Measurements from ENCODE around the gene NAV2.

The NAV2 gene, protein sequence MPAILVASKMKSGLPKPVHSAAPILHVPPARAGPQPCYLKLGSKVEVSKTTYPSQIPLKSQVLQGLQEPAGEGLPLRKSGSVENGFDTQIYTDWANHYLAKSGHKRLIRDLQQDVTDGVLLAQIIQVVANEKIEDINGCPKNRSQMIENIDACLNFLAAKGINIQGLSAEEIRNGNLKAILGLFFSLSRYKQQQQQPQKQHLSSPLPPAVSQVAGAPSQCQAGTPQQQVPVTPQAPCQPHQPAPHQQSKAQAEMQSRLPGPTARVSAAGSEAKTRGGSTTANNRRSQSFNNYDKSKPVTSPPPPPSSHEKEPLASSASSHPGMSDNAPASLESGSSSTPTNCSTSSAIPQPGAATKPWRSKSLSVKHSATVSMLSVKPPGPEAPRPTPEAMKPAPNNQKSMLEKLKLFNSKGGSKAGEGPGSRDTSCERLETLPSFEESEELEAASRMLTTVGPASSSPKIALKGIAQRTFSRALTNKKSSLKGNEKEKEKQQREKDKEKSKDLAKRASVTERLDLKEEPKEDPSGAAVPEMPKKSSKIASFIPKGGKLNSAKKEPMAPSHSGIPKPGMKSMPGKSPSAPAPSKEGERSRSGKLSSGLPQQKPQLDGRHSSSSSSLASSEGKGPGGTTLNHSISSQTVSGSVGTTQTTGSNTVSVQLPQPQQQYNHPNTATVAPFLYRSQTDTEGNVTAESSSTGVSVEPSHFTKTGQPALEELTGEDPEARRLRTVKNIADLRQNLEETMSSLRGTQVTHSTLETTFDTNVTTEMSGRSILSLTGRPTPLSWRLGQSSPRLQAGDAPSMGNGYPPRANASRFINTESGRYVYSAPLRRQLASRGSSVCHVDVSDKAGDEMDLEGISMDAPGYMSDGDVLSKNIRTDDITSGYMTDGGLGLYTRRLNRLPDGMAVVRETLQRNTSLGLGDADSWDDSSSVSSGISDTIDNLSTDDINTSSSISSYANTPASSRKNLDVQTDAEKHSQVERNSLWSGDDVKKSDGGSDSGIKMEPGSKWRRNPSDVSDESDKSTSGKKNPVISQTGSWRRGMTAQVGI (N-terminal part only)

DNA sequence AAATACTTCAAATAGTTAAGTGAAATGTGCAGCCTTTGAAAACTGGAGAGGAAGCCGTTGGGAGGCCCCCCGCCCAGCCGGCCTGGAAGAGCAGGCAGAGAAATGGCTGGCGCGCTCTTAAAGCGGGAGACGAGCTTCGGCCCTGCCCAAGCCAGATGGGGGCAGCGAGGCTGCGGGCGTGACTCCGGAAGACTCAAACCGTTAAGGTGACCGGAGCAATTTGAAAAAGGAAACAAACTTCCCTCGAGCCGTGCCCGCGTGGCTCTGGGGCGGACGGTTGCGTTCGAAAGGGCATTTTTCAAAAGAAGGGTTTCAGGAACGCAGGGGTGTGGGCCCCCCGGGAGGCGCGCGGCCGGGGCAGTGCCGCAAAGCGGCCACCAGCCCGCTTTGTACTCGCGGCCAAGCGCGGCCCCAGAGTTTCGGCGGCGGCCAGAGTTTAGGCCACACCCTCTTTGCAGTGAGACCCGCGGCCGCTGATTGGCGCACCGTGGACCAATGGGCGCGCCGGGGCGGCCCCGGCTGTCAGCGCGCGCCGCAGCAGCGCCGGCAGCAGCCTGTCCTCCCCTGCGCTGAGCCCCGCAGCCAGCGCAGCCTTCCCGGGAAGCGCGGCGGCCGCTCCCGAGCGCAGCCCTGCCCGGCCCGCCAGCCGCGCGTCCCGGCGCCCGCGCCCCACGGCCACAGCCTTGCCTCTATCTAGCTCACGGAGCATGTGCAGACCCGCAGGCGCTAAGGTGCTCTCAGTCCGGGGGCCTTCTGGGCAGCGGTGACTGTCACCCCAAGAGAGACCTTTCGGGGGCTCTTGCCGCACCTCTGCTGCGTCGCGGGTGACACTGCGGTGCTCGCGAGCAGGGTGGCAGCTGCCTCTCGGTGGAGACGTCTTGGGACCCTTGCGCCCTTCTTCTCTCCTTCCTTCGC lies at the start of gene NAV2:
NAV2 (plus strand) TSS at position 557 of the 915 bp plus-strand sequence. CDS start 859 bp downstream, outside the sequence.
- DNase-seq, result peak; percentile 88
- in situ Hi-C loops (cut with HindIII; ENCODE audit: low pct_ligation_motif_present, low pct_unique_long_range_greater_than_20kb, low sequenced_read_pairs), result no loop called here

DNA sequence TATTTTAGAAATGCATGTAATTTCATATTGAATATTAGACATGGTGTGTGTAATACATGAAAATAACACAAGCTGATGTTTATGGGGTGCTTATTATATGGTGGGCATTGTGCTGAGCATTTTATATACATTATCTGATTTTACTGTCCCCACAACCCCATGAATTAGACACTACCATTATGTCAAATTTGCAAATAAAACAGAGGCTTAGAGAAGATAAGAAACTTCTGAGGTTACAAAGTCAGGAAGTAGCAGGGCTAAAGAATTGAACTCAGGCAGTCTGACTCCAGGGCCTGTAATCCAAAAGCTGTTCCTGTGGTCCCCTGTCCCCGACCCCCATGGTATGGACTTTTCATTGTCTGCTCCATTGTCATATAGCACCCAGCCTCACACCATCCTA lies 49.4 kb upstream of the NAV2 start:
- DNase-seq, result no peak
- in situ Hi-C loops (cut with HindIII; ENCODE audit: low pct_ligation_motif_present, low pct_unique_long_range_greater_than_20kb, low sequenced_read_pairs), result no loop called here

DNA sequence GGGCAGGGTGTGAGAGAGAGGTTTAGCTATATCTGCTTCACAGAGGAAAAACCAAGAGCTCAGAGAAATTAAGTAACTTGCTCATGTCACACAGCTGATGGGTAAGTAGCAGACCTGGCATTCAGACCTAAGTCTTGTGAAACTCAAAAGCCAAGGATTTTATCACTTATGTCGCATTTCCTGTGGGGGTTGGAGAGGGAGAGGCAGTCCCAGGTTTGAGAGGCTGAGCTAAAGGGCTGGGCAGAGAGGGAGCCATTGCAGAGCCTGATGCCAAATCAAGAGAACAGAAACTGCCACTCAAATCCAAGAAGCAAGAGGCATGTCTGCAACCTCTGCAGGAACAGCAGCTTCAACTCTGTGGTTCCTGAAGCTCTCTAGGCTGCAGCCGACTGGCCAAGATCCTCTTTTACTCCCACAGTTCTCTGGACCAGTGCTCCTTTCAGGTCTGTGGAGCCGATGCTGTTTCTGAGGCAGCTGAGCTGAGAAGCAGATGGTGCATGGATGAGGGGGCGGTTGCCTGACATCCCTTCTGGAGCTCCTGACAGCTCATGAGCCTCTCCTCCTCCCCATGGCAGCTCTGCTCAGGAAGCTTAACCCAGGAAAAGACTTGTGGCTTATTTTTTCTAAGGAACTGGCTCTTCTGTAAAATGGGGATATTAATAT lies 47.6 kb upstream of the NAV2 start:
- in situ Hi-C loops (cut with HindIII; ENCODE audit: low pct_ligation_motif_present, low pct_unique_long_range_greater_than_20kb, low sequenced_read_pairs), result no loop called here
- DNase-seq, result no peak

DNA sequence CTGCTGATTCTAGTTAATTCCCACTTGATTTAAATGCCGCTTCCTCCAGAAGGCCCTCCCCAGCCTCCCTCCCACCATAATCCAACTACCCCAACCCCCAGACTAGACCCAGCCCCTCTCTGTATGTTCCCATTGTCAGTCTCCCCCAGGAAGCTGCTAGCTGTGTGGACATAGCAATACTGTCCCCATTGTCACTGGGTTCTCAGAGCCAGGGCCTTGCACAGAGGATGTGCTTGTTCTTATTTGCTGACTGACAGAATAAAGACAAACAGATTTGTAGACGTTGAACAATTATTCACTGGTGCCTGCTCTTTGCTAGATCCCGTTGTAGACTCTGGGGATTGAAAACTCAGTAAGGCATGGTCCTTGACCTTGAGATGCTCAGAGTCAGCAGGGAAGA lies 45.7 kb upstream of the NAV2 start:
- no peak for DNase-seq
- in situ Hi-C loops (cut with HindIII; ENCODE audit: low pct_ligation_motif_present, low pct_unique_long_range_greater_than_20kb, low sequenced_read_pairs), result no loop called here

- in situ Hi-C loops (cut with HindIII; ENCODE audit: low pct_ligation_motif_present, low pct_unique_long_range_greater_than_20kb, low sequenced_read_pairs), result no loop called here
- DNase-seq, result no peak
These were observed 43.1 kb upstream of the NAV2 start for GRCh38 chr11:19669511-19669910.

DNA sequence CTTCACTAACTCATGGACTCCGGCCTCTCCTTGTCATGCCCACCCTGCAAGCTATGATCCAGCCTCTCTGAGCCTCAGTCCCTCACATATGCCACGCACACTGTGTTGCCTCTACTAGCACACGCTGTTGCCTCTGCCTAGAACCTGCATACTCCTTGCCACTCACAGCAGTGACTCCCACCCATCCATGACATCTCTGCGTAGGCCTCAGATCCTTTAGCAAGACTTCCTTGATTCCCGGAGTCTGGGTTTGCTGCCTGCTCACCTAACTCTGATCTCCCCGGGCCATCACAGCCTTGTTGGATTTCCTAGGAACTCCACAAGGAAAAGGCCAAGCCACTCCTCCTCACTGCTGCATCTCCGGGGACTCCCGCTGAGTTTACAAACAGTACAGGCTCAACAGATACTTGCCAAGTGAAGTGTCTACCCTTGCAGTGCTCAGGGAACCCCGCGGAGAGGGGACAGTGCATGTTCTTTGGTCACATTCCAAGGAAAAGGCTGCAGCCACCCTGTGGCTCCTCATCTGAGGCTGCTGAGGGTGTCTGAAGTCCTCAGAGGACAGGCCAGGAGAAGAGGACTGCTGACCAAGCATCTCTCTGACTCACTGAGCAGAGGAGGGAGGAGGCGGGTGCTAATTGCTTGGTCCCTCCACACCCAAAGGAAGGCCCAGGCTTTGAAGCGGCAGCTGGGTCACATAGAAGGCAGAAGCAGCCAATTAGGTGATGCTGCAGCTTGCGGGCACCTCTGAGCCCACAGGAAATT lies 42.4 kb upstream of the NAV2 start:
- DNase-seq, result no peak
- in situ Hi-C loops (cut with HindIII; ENCODE audit: low pct_ligation_motif_present, low pct_unique_long_range_greater_than_20kb, low sequenced_read_pairs), result no loop called here

DNA sequence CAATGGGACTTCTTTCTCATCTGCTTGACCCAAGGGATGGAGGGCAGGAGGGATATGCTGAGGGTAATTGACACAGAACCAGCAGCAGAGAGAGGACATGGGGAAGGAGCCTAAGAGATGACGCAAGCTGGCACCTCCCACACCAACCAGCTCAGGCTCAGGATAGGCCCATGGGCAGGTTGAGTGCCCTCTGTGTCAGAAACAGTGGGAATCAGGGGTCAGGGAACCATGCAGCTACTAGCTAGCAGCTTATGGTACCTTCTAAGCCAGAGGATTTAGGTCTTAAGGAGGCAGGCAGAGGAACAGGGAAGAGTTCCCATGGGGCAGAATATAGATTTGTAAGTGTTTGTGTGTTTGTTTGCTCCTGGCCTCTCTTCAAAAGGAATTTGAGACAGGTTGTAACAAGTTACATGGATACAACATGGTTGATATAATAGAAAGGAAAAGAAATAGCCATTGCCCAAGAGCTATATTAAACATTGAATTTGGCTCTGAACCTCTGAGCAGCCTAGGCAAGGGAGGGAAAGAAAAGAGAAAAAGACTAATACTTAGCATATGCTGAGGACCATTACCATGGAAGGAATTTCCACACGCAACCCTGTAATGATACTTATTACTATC lies 39.9 kb upstream of the NAV2 start:
- DNase-seq, result no peak
- in situ Hi-C loops (cut with HindIII; ENCODE audit: low pct_ligation_motif_present, low pct_unique_long_range_greater_than_20kb, low sequenced_read_pairs), result no loop called here

DNA sequence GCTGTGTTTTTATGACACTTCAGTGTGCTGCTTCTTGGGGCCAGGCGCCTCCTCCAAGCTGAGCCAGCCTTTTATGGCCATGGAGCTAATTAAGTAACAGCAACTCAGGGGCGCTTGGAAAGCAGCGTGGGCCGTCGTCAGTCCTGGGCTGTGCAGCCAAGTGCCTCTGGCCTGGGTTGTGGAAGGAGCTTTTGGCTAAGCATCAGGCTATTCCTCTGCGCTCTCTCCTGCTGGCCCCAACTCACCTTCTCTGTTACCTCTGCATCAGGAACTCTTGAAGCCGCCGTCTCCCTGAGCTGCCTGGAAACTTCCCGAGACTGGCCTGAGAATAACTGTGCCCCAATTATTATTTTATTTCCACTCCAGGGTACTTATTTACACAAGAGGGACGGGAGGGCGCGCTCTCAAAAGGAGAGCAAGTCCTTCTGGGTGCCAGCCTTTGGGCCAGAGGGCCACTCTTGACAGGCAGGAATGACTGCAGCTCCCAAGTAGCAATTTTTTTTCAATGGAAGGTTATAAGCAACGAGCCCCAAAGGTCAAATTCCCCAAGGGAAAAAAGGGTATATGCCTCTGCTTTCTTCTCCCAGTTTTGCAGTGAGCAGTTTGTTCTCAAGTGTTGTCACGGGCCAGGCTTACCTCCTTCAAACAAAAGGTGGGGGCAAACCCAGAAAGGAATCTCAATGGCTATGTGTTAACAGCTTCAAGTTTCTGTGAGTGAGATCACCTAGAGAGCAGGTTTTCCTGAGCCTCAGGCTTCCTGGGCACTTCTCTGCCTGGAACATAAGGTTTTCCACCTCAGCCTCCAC lies 38.5 kb upstream of the NAV2 start:
- in situ Hi-C loops (cut with HindIII; ENCODE audit: low pct_ligation_motif_present, low pct_unique_long_range_greater_than_20kb, low sequenced_read_pairs), result no loop called here
- DNase-seq, result no peak

- in situ Hi-C loops (cut with HindIII; ENCODE audit: low pct_ligation_motif_present, low pct_unique_long_range_greater_than_20kb, low sequenced_read_pairs), result no loop called here
- no peak for DNase-seq
These were observed 37.8 kb upstream of the NAV2 start for GRCh38 chr11:19674836-19675235.

DNA sequence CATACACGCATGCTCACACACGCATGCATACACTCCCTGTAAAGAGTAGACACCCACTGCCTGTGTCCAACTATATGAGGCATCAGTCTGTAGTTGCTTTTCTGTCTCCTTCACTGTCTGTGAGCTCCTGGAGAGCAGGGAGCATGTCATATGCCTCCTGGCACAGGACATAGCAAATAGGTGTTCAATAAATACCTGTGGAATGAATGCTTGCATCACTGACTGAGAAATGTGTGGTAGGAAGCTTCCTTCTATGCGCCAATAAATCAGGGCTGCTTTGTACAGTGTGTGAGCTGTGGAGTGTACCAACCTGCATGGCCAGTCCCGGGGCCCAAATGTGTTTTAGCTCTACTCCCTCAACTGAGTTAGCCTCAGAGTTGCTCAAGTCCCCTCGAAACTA lies 37.2 kb upstream of the NAV2 start:
- in situ Hi-C loops (cut with HindIII; ENCODE audit: low pct_ligation_motif_present, low pct_unique_long_range_greater_than_20kb, low sequenced_read_pairs), result no loop called here
- DNase-seq, result no peak

DNA sequence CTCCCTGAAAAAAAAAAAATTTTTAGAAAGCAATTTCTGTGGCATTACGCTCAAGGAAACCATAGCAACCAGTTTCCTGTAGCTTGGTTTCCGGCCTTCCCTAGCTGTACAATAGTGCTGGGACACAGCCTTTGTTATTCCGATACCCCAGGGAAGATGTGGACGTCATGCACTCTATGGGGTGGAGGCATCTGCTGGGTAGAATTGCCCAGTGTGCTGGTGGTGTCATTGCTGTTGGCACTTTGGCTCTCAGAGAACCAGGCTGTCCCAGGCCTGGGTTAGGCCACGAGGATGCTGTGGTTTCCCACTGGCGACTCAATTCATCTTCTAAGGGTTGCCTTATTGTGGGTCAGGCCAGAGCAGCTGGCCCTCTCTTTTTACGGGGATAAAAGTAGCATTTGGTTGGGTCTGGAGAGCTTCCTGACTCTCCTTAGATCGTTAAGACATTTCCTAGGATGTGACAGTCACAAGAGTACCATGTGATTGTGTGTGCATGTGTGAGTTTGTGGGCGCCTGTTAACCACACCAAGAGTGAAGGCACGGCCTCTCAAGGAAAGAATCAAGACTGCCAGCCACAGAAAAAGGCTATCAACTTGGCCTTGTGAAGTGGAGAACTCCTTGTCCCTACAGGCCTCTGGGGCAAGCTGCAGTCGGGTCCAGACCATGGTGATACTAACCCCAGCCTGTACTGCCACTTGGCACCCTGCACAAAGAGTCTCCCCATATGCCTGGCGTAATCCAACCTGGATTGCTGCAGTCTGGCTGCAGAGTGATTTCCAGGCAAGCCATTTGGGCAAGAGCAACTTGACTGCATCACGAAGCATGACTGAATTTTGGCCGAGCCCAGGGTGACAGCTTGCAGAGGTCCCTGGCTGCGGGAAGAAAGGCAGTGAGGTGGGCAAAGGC lies 35.9 kb upstream of the NAV2 start:
- in situ Hi-C loops (cut with HindIII; ENCODE audit: low pct_ligation_motif_present, low pct_unique_long_range_greater_than_20kb, low sequenced_read_pairs), result no loop called here
- no peak for DNase-seq

GRCh38 chr11:19677381-19678080 lies 35.1 kb upstream of the NAV2 start:
- in situ Hi-C loops (cut with HindIII; ENCODE audit: low pct_ligation_motif_present, low pct_unique_long_range_greater_than_20kb, low sequenced_read_pairs), result no loop called here
- DNase-seq, result no peak

DNA sequence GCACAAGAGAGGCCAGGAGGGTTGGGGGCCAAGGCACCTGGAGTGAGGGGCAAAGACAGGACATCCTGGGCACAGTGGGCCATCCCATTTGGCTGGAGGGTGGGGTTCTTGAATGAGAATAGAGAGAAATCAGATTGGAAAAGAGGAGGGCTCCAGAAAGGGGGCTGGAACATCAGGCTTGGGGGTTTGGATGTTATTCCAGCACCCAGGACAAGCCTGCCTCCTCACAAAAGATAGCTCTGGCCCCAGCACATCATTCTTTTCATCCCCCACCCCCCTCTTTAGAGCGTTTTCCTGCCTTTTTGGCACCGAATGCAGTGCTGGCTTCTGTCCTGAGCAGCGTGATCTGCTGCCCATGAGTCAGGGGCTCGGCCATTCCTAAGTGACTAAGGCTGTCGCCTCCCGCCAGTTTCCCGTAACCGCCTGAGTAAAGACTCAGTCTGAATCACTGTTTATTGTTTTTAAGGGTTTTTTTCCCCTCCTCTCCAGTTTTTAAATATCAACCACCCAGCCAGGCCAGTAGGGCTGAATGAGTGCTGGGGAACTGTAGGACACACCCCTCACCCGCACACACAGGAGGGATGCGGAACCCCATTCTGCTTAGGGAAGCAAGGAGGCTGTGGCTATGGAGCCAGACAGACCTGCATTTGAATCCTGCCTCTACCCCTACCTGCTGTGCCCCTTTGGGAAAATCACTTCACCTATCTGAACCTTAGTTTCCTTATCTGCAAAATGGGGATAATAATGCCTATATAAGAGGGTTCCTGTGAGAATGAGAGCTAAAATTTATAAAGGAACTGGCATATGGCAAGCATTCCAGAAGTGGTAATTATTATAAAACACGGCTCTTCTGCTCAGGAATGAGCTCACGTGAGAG lies 32.4 kb upstream of the NAV2 start:
- peak; percentile 95 for DNase-seq
- in situ Hi-C loops (cut with HindIII; ENCODE audit: low pct_ligation_motif_present, low pct_unique_long_range_greater_than_20kb, low sequenced_read_pairs), result no loop called here

GRCh38 chr11:19680829-19681368 lies 31.7 kb upstream of the NAV2 start:
- in situ Hi-C loops (cut with HindIII; ENCODE audit: low pct_ligation_motif_present, low pct_unique_long_range_greater_than_20kb, low sequenced_read_pairs), result no loop called here
- DNase-seq, result no peak

All from ACHN (cell line).